ENCODE data around the gene HHATL.

DNA sequence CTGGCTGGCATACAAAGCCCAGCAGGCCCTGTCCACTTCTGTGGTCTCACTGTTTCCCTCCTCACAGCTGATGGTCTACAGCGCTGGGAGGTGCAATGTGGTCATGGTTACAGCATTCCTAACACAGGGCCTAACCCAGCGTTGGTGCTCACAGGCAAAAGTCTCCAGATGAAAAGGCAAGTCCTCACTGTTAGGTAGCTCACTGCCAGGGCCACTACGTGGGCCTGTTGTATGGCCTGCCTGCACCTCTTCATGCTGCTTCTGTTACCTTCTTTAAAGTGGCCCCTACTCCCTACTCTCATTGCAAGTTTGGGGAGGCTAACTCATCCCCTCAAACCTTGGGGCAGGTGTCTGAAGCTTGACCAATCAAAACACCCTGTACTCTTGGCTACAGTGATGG is 39.2 kb upstream of the HHATL start:
- no peak for TF ChIP-seq YY1 (IDR thresholded peaks at IDR 0.05; ENCODE audit: low read depth, low read length)
- no peak for TF ChIP-seq TAF7 (optimal IDR thresholded peaks at IDR 0.05; ENCODE audit: borderline replicate concordance, low read depth, low read length)
- TF ChIP-seq CTCF (IDR thresholded peaks at IDR 0.05; ENCODE audit: control extremely low read depth in 1 of 3, insufficient read depth in 1 of 3, low read depth in 1 of 3, low read length in 3 of 3): no peak
- no peak for TF ChIP-seq SUZ12 (IDR thresholded peaks at IDR 0.05; ENCODE audit: low read length)
